ENCODE results near the gene GALNT7.

- TF ChIP-seq CTCF (IDR thresholded peaks at IDR 0.05): no peak
- no peak for TF ChIP-seq POLR2A (IDR thresholded peaks at IDR 0.05)
Observed at GRCh38 chr4:173269280-173269679, 100.7 kb downstream of the GALNT7 start.
